ENCODE data around the gene HPCAL1. TPM values are rescaled to one million over a fixed set of nuclear protein-coding genes. Genes with fewer than 3 reads are reported as not detected.

Gene HPCAL1
- total and polyA plus RNA-seq, 2 of the 8 experiments (the other 6 are each of a cell fraction or from before 2014, with no cell fraction given): 5.8 to 8.6 TPM

DNA sequence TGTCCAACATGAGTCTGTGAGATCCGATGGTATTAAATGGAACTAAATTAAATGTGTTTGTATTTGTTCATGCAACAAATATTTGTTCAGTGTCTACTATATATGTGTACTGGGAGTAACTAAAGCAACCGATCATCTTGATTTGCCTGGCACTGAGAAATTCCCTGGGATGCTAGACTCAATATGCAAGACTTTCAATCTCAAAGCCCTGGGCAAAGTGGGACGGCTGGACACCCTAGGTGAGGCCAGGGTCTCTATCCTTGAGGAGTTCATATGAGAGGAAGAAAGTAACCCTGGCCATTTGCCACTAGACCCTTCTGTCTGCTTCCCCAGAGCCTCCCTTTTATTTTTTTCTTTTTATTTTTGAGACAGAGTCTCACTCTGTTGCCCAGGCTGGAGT is 44.0 kb upstream of the HPCAL1 start:
- Histone ChIP-seq H3K9me3 (ENCODE audit: insufficient read depth in 2 of 2, low read depth in 1 of 2, low read length in 1 of 2) (no peaks in the 10 kb centered on the region), H3K27ac (ENCODE audit: low read depth, low read length) (no peak overlapping the region), H3K4me1 (replicated peaks in 1 of 4; ENCODE audit: control insufficient read depth in 3 of 4, insufficient read depth in 4 of 4, low read length in 3 of 4) (no peaks in the 10 kb centered on the region), H4K5ac (ENCODE audit: insufficient read length, low read depth, low read length) (no peak overlapping the region), H2AFZ (ENCODE audit: low read length) (no peak overlapping the region), H3K56ac (replicated peaks; ENCODE audit: insufficient read length, low read depth, low read length) (no peak overlapping the region), H3K23me2 (ENCODE audit: low read depth, low read length) (no peaks in the 10 kb centered on the region), H2BK120ac (replicated peaks; ENCODE audit: low read depth, low read length) (no peak overlapping the region), H3K18ac (ENCODE audit: extremely low read depth, low read length) (no peak overlapping the region), H3K4ac (replicated peaks; ENCODE audit: insufficient read length, low read depth, low read length) (no peak overlapping the region), H3K14ac (ENCODE audit: insufficient read length) (no peak overlapping the region), H3K79me2 (ENCODE audit: control insufficient read depth in 1 of 2, insufficient read depth in 2 of 2, low read length in 2 of 2) (no peaks in the 10 kb centered on the region), H2AK5ac (ENCODE audit: low read depth, low read length) (no peak overlapping the region), H3K23ac (ENCODE audit: insufficient read length) (no peak overlapping the region), H3K4me2 (ENCODE audit: insufficient read depth in 1 of 2, low read depth in 2 of 2, low read length in 2 of 2) (no peak overlapping the region), H3K36me3 (ENCODE audit: control insufficient read depth in 2 of 4, insufficient read depth in 4 of 4, low read length in 3 of 4) (no peaks in the 10 kb centered on the region), H2BK15ac (ENCODE audit: low read length) (no peak overlapping the region), H3K27me3 (replicated peaks in 1 of 4; ENCODE audit: control insufficient read depth in 3 of 4, extremely low read depth in 1 of 4, insufficient read depth in 3 of 4, low read length in 3 of 4) (no peaks in the 10 kb centered on the region), H2BK5ac (ENCODE audit: low read depth, low read length) (no peak overlapping the region), H3K9ac (replicated peaks in 1 of 4; ENCODE audit: extremely low read depth in 1 of 4, low read depth in 3 of 4, low read length in 3 of 4) (no peak overlapping the region), H3K79me1 (ENCODE audit: low read depth, low read length) (no peaks in the 10 kb centered on the region), H3K4me3 (ENCODE audit: extremely low read depth in 1 of 4, insufficient read depth in 2 of 4, low read depth in 3 of 4, low read length in 4 of 4) (no peak overlapping the region), H4K8ac (ENCODE audit: extremely low read depth, insufficient read depth, low read length) (no peak overlapping the region), H2BK12ac (ENCODE audit: low read depth, low read length) (no peak overlapping the region), H2BK20ac (ENCODE audit: low read length) (no peak overlapping the region), H4K91ac (replicated peaks; ENCODE audit: insufficient read length, low read length) (no peak overlapping the region), H4K20me1 (replicated peaks in 1 of 2; ENCODE audit: control insufficient read depth in 1 of 2, insufficient read depth in 2 of 2, low read length in 2 of 2) (no peaks in the 10 kb centered on the region)
- WGBS, 2 experiments (ENCODE audit: extremely low coverage in 1 of 2, insufficient coverage in 1 of 2, insufficient read length in 1 of 2, insufficient replicate concordance in 2 of 2, low coverage in 1 of 2, low lambda C conversion rate in 2 of 2, missing lambda C conversion rate in 1 of 2): 87% methylated on average over 3 of the region's 3 CpGs; no CpG with 5 or more reads in 1 of the 2 experiments
- FAIRE-seq: no peak
- CTCF ChIA-PET (ENCODE audit: partially characterized antibody): interaction anchor here (1.1 to 2.2 kb wide), 3 partner anchors 11 to 176 kb away, joined by 4 to 6 read pairs (median 4); no protein-coding TSS in a partner anchor
- POLR2A ChIA-PET (ENCODE audit: partially characterized antibody): no interaction called here
- no peak for DNase-seq (ENCODE audit: low read depth in 1 of 2, low spot score in 2 of 2)
- TF ChIP-seq NRF1 (IDR thresholded peaks at IDR 0.05; ENCODE audit: low read depth, low read length) (no peak), EZH2 (IDR thresholded peaks at IDR 0.05; ENCODE audit: low read depth, low read length, severe bottlenecking) (no peak), JUN (IDR thresholded peaks at IDR 0.05; ENCODE audit: low read depth, low read length) (no peak), CTBP2 (IDR thresholded peaks at IDR 0.05; ENCODE audit: borderline replicate concordance, insufficient read depth, insufficient read length, low read length) (no peak), BRCA1 (IDR thresholded peaks at IDR 0.05; ENCODE audit: low read depth, low read length) (no peak), SIX5 (IDR thresholded peaks at IDR 0.05; ENCODE audit: low read depth, low read length) (no peak), SUZ12 (IDR thresholded peaks at IDR 0.05; ENCODE audit: low read length) (no peak), SP2 (IDR thresholded peaks at IDR 0.05; ENCODE audit: low read length) (no peak), CHD2 (IDR thresholded peaks at IDR 0.05; ENCODE audit: low read length) (no peak), CREB1 (IDR thresholded peaks at IDR 0.05) (no peak)
- TF ChIP-seq, protein P1, sequence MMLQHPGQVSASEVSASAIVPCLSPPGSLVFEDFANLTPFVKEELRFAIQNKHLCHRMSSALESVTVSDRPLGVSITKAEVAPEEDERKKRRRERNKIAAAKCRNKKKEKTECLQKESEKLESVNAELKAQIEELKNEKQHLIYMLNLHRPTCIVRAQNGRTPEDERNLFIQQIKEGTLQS (IDR thresholded peaks at IDR 0.05; ENCODE audit: insufficient read depth, low read depth, low read length): no peak
- TF ChIP-seq, protein P2, sequence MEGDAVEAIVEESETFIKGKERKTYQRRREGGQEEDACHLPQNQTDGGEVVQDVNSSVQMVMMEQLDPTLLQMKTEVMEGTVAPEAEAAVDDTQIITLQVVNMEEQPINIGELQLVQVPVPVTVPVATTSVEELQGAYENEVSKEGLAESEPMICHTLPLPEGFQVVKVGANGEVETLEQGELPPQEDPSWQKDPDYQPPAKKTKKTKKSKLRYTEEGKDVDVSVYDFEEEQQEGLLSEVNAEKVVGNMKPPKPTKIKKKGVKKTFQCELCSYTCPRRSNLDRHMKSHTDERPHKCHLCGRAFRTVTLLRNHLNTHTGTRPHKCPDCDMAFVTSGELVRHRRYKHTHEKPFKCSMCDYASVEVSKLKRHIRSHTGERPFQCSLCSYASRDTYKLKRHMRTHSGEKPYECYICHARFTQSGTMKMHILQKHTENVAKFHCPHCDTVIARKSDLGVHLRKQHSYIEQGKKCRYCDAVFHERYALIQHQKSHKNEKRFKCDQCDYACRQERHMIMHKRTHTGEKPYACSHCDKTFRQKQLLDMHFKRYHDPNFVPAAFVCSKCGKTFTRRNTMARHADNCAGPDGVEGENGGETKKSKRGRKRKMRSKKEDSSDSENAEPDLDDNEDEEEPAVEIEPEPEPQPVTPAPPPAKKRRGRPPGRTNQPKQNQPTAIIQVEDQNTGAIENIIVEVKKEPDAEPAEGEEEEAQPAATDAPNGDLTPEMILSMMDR (IDR thresholded peaks at IDR 0.05; ENCODE audit: control extremely low read depth in 1 of 3, insufficient read depth in 1 of 3, low read depth in 1 of 3, low read length in 3 of 3): no peak
